Lower leg skin (tissue), 4 donors: ENCODE measurements around the gene RIT1. TPM values are rescaled to one million over a fixed set of nuclear protein-coding genes. Genes with fewer than 3 reads are reported as not detected.

ENCODE experiments used
- DNase-seq, 2 donors: peaks; one replicate each; pipeline ENCODE4 v3.0.0-alpha.2; 2019; ENCODE audit warnings: low spot score in 2 of 2
- H3K4me3 ChIP-seq: fragments of 200-600 bp; sonication (generic); 2 replicates; pipeline ENCODE4 v1.5.1; 2017; ENCODE audit warnings: mild to moderate bottlenecking, low read depth; ENCODE audit not compliant: poor library complexity, severe bottlenecking
- POLR2A ChIP-seq, 2 donors: fragments of 450-650 bp; IDR thresholded peaks; one replicate each; pipeline ENCODE4 v1.6.1; 2016 to 2017; ENCODE audit warnings: antibody characterized with exemption in 2 of 2, mild to moderate bottlenecking in 1 of 2, moderate library complexity in 1 of 2
- WGBS, 2 donors: methylation state at CpG; one replicate each; pipeline ENCODE4 v1.1.5; 2018; 5-methylcytosine and 5-hydroxymethylcytosine counted together
- intact Hi-C: fragments of 100-400 bp; cut with DNase I; formaldehyde crosslinking; loops from one replicate; pipeline ENCODE4 v1.15.0; 2023; ENCODE audit warnings: low total_unique reads
- total RNA-seq, 4 donors: library from RNA; depleted of rRNA; stranded (reverse); fragments of >200 nt; gene quantifications; one replicate each; pipeline ENCODE4 v1.1.0, GENCODE V29; 2016
- TF ChIP-seq, protein P1 (sequence below), 3 donors: fragments of 450-650 bp; IDR thresholded peaks; one replicate each; pipeline ENCODE4 v1.5.1; 2016; ENCODE audit warnings: antibody characterized with exemption in 3 of 3, mild to moderate bottlenecking in 3 of 3, moderate library complexity in 2 of 3

Gene RIT1
- total RNA-seq, 4 donors from 2014 or later: 16.1 to 34.2 (median 24.2) TPM

DNA sequence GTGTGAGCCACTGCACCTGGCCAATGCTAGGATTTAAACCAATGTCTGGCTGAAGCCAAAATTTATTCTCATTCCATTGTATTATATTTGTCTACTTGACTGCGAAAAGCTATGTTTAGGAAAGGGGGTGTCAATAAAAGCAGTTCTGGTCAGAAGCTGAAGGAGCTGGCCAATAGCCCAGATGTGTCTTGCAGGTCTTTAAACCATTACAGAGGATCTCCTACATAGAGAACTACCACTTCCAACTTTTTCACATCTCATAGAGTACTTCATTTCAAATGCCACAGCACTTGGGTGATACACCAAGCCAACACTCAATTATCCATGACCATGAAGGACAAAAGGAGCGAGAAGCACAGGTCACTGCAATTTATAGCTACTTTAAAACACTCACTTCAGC is 49.3 kb downstream of the RIT1 start:
- intact Hi-C loops: no loop called here
- DNase-seq: no peak
- TF ChIP-seq POLR2A (IDR thresholded peaks at IDR 0.05): no peak
- TF ChIP-seq, protein P1, sequence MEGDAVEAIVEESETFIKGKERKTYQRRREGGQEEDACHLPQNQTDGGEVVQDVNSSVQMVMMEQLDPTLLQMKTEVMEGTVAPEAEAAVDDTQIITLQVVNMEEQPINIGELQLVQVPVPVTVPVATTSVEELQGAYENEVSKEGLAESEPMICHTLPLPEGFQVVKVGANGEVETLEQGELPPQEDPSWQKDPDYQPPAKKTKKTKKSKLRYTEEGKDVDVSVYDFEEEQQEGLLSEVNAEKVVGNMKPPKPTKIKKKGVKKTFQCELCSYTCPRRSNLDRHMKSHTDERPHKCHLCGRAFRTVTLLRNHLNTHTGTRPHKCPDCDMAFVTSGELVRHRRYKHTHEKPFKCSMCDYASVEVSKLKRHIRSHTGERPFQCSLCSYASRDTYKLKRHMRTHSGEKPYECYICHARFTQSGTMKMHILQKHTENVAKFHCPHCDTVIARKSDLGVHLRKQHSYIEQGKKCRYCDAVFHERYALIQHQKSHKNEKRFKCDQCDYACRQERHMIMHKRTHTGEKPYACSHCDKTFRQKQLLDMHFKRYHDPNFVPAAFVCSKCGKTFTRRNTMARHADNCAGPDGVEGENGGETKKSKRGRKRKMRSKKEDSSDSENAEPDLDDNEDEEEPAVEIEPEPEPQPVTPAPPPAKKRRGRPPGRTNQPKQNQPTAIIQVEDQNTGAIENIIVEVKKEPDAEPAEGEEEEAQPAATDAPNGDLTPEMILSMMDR (IDR thresholded peaks at IDR 0.05): no peak
- 94 to 97% methylated on average over 2 of the region's 2 CpGs for WGBS, 2 donors
- H3K4me3 ChIP-seq: no peak overlapping the region

DNA sequence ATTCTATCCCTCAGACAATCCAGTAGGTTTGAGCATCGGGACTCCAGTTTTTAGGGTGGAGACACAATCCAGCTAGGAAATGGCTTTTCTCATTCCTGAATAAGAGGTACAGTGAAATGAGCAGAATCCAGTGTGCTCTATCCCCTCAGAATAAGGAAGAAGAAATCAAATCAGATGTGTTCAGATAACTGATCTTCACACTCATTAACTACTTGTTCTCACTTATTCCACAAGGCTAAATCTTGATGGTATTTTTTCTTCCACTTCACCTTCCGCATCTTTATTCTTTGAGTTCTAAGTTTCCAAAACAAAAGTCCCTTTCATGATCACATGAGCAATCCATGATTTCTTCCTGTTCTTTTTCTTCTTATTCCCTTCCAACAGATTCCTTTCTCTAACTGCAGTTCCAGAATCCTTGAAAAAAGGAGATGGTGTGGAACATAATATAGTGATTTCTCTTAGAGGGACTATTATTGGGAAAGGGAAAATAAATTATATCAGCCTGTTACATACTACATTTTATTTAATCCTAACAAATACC is 50.1 kb downstream of the RIT1 start:
- no peak for DNase-seq
- WGBS, 2 donors: 47 to 53% methylated on average over 2 of the region's 2 CpGs
- intact Hi-C loops: no loop called here
- TF ChIP-seq, protein P1 (IDR thresholded peaks at IDR 0.05): no peak
- TF ChIP-seq POLR2A (IDR thresholded peaks at IDR 0.05): no peak
- H3K4me3 ChIP-seq: no peak overlapping the region

DNA sequence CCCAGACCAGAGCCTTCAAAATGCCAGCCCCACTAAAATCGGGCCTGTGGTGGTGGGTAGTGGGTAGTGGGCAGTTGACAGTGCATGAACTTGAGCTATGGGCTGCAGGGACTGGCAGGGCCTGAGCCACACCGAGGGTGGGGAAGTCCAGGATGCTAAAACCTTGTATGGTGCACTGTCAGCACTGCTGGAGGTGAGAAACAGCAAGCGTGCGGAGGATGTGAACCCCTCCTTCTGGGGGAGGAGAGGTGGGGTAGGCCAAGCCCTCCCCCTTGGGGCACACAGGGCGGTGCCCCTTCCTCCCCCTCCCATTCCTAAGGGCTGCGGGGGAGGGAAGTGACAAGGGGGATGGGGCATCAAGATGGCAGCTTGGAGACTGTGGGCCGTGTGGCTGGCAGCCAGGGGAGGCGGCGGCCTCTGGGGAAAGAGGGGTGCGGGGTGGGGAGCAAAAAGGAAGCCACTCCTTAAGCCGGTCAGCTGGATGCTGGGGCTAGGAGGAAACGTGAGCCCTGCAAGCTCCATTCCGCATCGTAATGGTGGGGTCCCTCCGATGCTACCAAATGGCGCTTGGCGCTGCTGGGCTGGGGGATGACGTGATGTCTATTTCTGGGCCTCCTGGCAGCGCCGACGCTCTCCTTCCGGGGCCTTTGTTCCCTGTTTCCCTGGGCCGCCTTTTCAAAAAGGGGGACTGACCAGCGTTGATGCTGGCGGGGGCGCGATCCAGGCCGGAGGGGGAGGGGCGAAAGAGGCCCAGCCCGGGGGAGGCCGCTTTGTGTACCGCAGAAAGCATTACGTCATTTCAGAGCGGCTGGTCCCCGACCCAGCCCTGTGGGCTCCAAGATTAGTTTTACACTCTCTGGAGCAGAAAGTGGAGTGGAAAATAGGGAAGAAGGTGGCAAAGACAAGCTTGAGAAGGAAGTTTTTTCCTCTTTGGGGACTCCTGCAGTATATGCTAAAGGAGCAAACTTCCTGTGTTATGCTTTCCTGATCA is 51.0 kb downstream of the RIT1 start:
- no peak for TF ChIP-seq POLR2A (IDR thresholded peaks at IDR 0.05)
- TF ChIP-seq, protein P1 (IDR thresholded peaks at IDR 0.05): no peak
- no peak overlapping the region for H3K4me3 ChIP-seq
- intact Hi-C loops: no loop called here
- WGBS, 2 donors: 2 to 5% methylated on average over 29 to 34 of the region's 35 CpGs
- peak; percentile 44 to 95 for DNase-seq

DNA sequence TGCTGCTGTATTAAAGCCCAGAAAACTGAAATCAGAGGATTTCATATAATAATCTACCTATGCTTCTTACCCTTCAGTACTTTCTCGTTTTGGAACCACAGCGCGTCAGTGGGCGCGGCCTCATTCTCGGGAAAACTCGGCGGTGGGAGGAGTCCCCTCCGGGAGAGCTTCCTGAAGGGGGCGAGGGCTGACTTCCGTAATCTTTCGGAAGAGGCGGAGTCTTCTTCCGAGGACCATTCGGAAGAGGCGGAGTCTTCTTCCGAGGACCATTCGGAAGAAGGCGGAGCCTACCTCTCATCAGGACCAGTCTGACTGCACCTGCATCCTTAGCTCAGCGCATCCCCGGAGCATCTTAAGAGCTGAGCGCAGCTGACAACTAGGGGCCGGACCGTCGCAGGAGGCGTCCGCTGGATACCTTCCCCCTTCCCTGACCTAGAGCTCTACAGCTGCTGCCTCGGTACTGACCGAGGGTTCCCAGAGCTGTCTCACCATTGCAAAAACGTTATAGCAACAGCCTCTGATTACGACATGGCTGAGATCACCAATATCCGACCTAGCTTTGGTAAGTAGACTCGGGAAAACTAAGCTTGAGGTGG is 51.8 kb downstream of the RIT1 start, which contains the start of gene SYT11:
Gene SYT11, plus strand, starts transcription at position 334 of the 596 bp plus-strand sequence. Its CDS starts 195 bp downstream, at position 529.
- peak; percentile 95 to 99 for DNase-seq
- WGBS, 2 donors: 0 to 2% methylated on average over 23 to 29 of the region's 33 CpGs
- no peak within 1 kb of the TSS for H3K4me3 ChIP-seq
- TF ChIP-seq, protein P1 (IDR thresholded peaks at IDR 0.05): no peak
- no peak for TF ChIP-seq POLR2A (IDR thresholded peaks at IDR 0.05)
- intact Hi-C loops: no loop called here

DNA sequence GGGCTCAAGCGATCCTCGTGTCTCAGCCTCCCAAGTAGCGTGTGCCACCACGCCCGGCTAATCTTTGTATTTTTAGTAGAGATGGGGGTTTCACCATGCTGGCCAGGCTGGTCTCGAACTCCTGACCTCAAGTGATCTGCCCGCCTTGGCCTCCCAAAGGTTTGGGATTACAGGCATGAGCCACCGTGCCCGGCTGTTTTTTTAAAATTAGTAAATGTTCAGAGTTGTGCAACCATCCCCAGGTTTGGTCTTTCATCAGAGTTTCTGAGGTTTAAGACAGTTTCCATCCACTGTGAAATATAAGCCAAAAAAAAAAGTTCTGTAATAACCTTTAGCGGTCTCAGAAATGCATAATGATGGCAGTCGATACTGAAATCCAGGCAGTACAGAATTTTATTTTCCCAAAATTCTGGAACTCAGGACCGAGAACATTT is 52.3 kb downstream of the RIT1 start:
- intact Hi-C loops: no loop called here

More for the DNA sequence above, 52.3 kb downstream of the RIT1 start:
- 49 to 55% methylated on average over 12 of the region's 12 CpGs for WGBS, 2 donors
- TF ChIP-seq, protein P1 (IDR thresholded peaks at IDR 0.05): no peak
- no peak for TF ChIP-seq POLR2A (IDR thresholded peaks at IDR 0.05)
- no peak overlapping the region for H3K4me3 ChIP-seq
- DNase-seq: peak in 1 of 2 donors; percentile 19
